Type B pancreatic cell (in vitro differentiated cells): ENCODE results near the gene NEK1. TPM values are rescaled to one million over a fixed set of nuclear protein-coding genes. Genes with fewer than 3 reads are reported as not detected.

Source experiments
- DNase-seq: peaks from one replicate; pipeline ENCODE4 v3.0.0; 2021; ENCODE audit warnings: mixed read lengths; ENCODE audit not compliant: unreplicated experiment; ENCODE audit errors: extremely low spot score
- H3K27ac Mint-ChIP-seq: 2 replicates; pipeline ENCODE4 v1.8.0; 2021; ENCODE audit warnings: mild to moderate bottlenecking, mixed read lengths
- H3K27me3 Mint-ChIP-seq: 2 replicates; pipeline ENCODE4 v1.8.0; 2021; ENCODE audit warnings: mixed read lengths
- H3K36me3 Mint-ChIP-seq: 2 replicates; pipeline ENCODE4 v1.8.0; 2021; ENCODE audit warnings: mixed read lengths
- H3K4me1 Mint-ChIP-seq: one replicate; pipeline ENCODE4 v1.8.0; 2021; ENCODE audit warnings: mixed read lengths; ENCODE audit not compliant: unreplicated experiment
- H3K4me3 Mint-ChIP-seq: 2 replicates; pipeline ENCODE4 v1.8.0; 2021; ENCODE audit warnings: mild to moderate bottlenecking, mixed read lengths
- H3K9me3 Mint-ChIP-seq: 2 replicates; pipeline ENCODE4 v1.8.0; 2021; ENCODE audit warnings: mixed read lengths
- CTCF ChIP-seq: fragments of 200-600 bp; sonication (generic); conservative IDR thresholded peaks from 2 replicates; pipeline ENCODE4 v1.5.0; 2021; ENCODE audit warnings: antibody characterized with exemption, mild to moderate bottlenecking
- total RNA-seq: library from RNA; stranded (reverse); gene quantifications from 2 replicates; pipeline ENCODE4 v1.2.1, GENCODE V29; 2021; ENCODE audit warnings: low replicate concordance

NEK1 gene
- total RNA-seq, 1 donor from 2014 or later, result 17.7 TPM

- Mint-ChIP-seq H3K27ac (no peak overlapping the region), H3K4me1 (no peaks in the 10 kb centered on the region), H3K4me3 (no peak overlapping the region), H3K36me3 (peaks cover 13% of the 10 kb centered on the region), H3K9me3 (no peaks in the 10 kb centered on the region), H3K27me3 (no peaks in the 10 kb centered on the region)
- DNase-seq, result no peak
- TF ChIP-seq CTCF, result no peak
Measured at GRCh38 chr4:169416997-169417396, 195.4 kb downstream of the NEK1 start.

- no peak for TF ChIP-seq CTCF
- no peak for DNase-seq
- H3K27ac Mint-ChIP-seq, result no peak overlapping the region
Measured at GRCh38 chr4:169416461-169416860, 195.9 kb downstream of the NEK1 start.

GRCh38 chr4:169414913-169415312 lies 197.5 kb downstream of the NEK1 start:
- H3K27me3 Mint-ChIP-seq, result no peaks in the 10 kb centered on the region
- DNase-seq, result no peak
- H3K36me3 Mint-ChIP-seq, result peaks cover 12% of the 10 kb centered on the region
- H3K4me3 Mint-ChIP-seq, result no peak overlapping the region
- no peak for TF ChIP-seq CTCF
- no peak overlapping the region for H3K27ac Mint-ChIP-seq
- no peaks in the 10 kb centered on the region for H3K9me3 Mint-ChIP-seq
- peaks cover 7% of the 10 kb centered on the region for H3K4me1 Mint-ChIP-seq

More at GRCh38 chr4:169416461-169416860, 195.9 kb downstream of the NEK1 start:
- no peaks in the 10 kb centered on the region for H3K9me3 Mint-ChIP-seq
- H3K4me3 Mint-ChIP-seq, result no peak overlapping the region
- no peaks in the 10 kb centered on the region for H3K4me1 Mint-ChIP-seq
- peaks cover 12% of the 10 kb centered on the region for H3K36me3 Mint-ChIP-seq
- no peaks in the 10 kb centered on the region for H3K27me3 Mint-ChIP-seq

GRCh38 chr4:169412046-169412445 lies 200.3 kb downstream of the NEK1 start:
- Mint-ChIP-seq H3K9me3 (no peaks in the 10 kb centered on the region), H3K4me1 (peaks cover 7% of the 10 kb centered on the region), H3K4me3 (no peak overlapping the region), H3K27ac (no peak overlapping the region), H3K36me3 (peaks cover 9% of the 10 kb centered on the region), H3K27me3 (no peaks in the 10 kb centered on the region)
- TF ChIP-seq CTCF, result no peak
- DNase-seq, result no peak

- DNase-seq, result no peak
- Mint-ChIP-seq H3K4me3 (no peak overlapping the region), H3K27me3 (no peaks in the 10 kb centered on the region), H3K36me3 (peaks cover 7% of the 10 kb centered on the region), H3K9me3 (no peaks in the 10 kb centered on the region), H3K4me1 (peaks cover 7% of the 10 kb centered on the region), H3K27ac (no peak overlapping the region)
- no peak for TF ChIP-seq CTCF
Measured at GRCh38 chr4:169410839-169411770, 201.3 kb downstream of the NEK1 start.
